PC-3 (cell line): ENCODE measurements around the gene CCN6.

Source experiments
- EZH2phosphoT487 ChIP-seq: fragments of 300-600 bp; sonication (generic); IDR thresholded peaks from 2 replicates; pipeline ENCODE4 v1.6.1; 2018; ENCODE audit warnings: mild to moderate bottlenecking, antibody characterized with exemption, low read length, borderline replicate concordance
- TF ChIP-seq, protein P1 (sequence below): fragments of 300-600 bp; sonication (generic); conservative IDR thresholded peaks from 2 replicates; pipeline ENCODE4 v1.5.1; 2017; ENCODE audit warnings: antibody characterized with exemption, low read depth, mild to moderate bottlenecking, low read length

- TF ChIP-seq, protein P1, sequence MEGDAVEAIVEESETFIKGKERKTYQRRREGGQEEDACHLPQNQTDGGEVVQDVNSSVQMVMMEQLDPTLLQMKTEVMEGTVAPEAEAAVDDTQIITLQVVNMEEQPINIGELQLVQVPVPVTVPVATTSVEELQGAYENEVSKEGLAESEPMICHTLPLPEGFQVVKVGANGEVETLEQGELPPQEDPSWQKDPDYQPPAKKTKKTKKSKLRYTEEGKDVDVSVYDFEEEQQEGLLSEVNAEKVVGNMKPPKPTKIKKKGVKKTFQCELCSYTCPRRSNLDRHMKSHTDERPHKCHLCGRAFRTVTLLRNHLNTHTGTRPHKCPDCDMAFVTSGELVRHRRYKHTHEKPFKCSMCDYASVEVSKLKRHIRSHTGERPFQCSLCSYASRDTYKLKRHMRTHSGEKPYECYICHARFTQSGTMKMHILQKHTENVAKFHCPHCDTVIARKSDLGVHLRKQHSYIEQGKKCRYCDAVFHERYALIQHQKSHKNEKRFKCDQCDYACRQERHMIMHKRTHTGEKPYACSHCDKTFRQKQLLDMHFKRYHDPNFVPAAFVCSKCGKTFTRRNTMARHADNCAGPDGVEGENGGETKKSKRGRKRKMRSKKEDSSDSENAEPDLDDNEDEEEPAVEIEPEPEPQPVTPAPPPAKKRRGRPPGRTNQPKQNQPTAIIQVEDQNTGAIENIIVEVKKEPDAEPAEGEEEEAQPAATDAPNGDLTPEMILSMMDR: no peak
- no peak for TF ChIP-seq EZH2phosphoT487
These were observed 4.5 kb downstream of the CCN6 start for GRCh38 chr6:112058243-112059032.
